ENCODE results near the gene RNASE13.
"Not testable (repeated sequence)": the region's sequence is repeated elsewhere in the genome, so short reads cannot be mapped to it uniquely, and the experiment has no call there.

RNASE13 gene

DNA sequence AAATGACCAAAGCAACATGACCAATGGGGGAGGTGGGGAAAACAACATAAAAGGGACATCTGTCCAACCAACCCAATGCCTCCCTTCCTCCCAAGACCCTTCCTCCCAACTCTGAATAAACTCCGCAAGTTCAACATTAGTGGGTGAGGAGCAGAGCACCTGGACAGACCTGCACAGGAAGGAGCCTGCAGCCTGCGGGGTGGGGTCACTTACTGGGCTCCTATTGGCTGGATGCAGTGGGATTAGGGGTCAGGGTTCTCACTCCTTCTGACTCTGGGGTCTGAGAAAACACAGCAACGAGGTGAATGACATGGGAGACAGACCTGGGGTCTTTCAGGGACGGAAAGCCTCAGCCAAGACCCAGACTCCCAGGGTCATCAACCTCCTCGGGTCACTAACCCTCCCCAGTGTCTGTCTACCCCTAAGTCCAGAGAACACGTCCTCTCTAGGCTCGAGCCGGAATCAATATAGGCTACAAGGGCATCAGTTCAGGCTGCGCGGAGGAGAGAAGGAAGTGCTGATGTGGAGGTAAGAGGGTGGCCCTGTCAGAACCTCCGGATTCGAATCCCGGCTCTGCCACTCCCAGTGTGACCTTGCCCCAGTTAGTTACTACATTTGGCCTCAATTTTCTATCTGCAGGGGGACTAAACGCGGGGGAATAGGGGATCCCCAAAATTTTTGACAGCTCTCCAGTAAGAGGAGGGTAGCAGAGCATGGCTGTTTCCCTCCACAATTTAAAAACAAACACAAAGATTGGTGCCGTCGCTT is 10.6 kb downstream of the RNASE13 start:
- DNase-seq (ENCODE audit: low read depth in 1 of 2, low spot score in 1 of 2): no peak

- no peak for DNase-seq (ENCODE audit: low read depth in 1 of 2, low spot score in 1 of 2)
Measured at GRCh38 chr14:21023174-21023573, 11.4 kb downstream of the RNASE13 start.

GRCh38 chr14:21022686-21023085 is 11.9 kb downstream of the RNASE13 start:
- DNase-seq (ENCODE audit: low read depth in 1 of 2, low spot score in 1 of 2): no peak

- DNase-seq (ENCODE audit: low read depth in 1 of 2, low spot score in 1 of 2): no peak
Measured at GRCh38 chr14:21020977-21021545, 13.5 kb downstream of the RNASE13 start.

DNA sequence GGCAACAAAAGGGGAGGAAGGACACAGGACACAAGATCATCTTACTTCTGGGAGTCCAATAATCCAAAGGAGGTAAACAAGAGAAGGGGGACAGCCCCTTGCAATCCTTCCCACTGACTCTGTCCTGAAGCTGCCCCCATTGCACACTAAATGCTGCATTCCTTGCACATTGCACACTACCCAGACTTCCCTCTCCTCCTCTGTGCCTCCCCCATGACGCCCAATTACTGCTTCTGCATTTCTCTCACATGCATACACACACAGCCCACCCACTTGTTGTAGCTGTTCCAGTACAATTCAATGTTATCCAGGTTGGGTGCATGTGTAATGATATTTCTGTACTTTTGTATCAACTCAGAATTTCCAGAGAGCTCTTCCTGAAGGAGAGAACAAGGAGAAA is 15.2 kb downstream of the RNASE13 start:
- no peak for DNase-seq (ENCODE audit: low read depth in 1 of 2, low spot score in 1 of 2)

GRCh38 chr14:21018781-21019180 is 15.8 kb downstream of the RNASE13 start:
- no peak for DNase-seq (ENCODE audit: low read depth in 1 of 2, low spot score in 1 of 2)

GRCh38 chr14:21018286-21018685 is 16.3 kb downstream of the RNASE13 start:
- DNase-seq (ENCODE audit: low read depth in 1 of 2, low spot score in 1 of 2): no peak

GRCh38 chr14:21017528-21018245 is 16.9 kb downstream of the RNASE13 start:
- no peak for DNase-seq (ENCODE audit: low read depth in 1 of 2, low spot score in 1 of 2)

DNA sequence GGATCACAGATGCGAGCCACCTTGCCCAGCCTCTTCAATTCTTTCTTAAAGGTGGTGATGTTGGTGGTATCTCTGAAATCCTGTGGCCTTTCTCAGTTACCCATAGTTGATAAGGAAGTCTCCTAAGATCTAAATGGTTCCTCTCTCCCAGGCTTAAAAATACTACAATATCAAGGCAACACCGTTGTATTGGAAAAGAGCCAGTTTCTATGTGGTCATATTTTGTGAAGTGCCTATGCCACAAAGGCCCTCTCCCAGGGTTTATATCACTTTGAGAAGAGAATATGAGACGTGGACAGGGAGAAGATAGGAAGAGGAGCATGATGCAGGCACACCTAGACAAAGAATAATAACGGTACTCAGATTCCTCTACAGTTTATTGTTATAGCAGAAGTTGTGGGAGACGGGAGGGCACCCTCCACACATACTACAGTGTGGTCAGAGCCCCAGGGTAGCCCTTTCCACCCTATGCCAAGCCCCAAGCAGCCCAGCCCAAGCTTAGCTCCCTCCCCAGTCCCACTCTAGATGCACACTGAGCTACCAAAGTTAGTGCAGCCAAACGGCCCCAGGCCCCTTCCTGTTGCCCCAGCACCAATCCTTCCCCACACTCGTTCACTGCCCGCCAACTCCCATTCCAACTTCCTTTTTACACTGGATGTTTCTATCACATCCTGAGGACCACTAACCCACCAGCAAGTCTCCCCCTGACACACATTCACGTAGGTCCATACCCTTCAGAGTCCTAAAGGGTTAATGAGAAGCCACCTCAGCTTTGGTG is 18.0 kb downstream of the RNASE13 start:
- no peak for DNase-seq (ENCODE audit: low read depth in 1 of 2, low spot score in 1 of 2)

DNA sequence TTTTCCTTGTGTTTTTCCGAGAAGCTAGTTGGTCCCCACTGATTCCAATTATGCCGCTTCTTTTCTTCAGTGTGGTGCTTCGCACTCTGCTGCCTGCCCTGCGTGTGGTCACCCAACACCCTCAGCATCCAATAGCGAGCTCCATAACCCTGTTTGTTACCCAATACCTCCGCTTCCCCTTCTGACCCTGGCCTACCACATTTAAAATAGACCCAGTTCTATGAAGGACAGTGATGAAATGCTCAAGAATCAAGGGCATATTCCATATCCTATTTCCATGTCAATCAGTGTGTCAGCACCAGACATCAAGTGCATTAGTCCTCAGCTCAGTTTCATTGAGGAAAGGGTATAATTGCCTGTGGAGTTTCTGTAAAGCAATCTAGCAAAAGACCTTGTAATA is 19.3 kb downstream of the RNASE13 start:
- DNase-seq (ENCODE audit: low read depth in 1 of 2, low spot score in 1 of 2): no peak

DNA sequence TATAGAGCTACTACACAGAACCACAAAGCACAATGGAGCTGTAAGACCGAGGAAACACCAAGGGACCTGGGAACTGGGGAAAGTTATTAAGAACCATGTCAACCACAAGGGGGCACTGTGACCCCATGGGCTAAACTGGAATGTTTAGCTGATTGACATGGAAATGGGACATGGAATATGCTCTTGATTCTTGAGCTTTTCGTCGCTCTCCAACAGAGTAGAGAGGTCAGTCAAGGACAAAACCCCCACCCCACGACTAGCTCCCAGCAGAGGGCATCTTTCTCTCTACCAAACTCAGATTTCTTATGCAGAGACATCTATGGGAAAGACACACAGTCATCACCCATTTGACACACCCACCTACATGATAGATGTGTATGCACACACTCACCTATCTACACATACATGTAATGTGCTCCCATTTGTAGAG is 19.8 kb downstream of the RNASE13 start:
- DNase-seq (ENCODE audit: low read depth in 1 of 2, low spot score in 1 of 2): peak; percentile 72 to 81

- DNase-seq (ENCODE audit: low read depth in 1 of 2, low spot score in 1 of 2): no peak
Measured at GRCh38 chr14:21011136-21011535, 23.5 kb downstream of the RNASE13 start.

DNA sequence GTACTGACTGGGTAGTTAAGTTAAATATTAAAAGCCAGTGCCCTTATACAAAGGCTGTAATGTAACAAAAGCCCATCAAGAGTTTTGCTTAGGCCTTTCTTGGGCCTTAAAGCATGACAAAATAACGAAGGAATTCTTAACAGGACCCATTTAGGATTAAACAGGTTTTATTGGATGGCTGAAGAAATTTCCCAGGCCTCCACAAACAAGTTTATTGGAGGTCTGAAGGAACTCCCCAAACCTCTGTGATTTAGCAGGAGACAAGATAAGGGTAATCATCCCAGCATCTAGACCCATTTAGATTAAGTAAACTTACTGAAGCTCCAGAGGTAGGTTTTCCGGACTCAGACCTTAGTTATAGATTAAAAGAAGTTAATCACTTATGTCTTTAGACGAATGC is 24.9 kb downstream of the RNASE13 start:
- DNase-seq (ENCODE audit: low read depth in 1 of 2, low spot score in 1 of 2): not testable (repeated sequence)

DNA sequence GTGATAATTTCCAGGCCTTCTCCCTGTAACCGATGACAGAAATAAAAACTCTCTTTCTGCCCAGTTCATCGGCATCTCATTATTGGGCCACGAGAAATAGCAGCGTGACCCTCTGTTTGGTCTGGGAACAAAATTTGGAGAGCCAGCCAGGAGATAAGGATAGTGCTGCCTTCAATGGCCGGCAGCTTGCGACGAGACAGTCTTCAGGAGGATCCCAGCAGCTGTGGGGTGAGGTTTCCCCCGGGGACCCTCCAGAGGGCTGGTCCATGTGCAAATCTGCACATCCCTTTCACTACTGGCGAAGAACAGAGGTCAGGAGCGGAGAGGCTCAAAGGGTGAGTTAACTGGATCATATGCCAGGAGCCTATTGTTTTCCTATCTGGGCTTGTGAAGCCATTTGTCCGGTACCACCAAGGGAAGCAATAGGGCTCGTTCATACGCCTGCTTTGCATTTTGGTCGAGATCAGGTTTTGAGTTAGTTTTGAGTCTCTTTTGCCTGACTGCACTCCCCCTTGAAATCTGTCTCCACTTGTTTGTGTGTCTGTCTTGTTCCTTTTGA is 30.7 kb downstream of the RNASE13 start:
- no peak for DNase-seq (ENCODE audit: low read depth in 1 of 2, low spot score in 1 of 2)

GRCh38 chr14:21001218-21001617 is 33.4 kb downstream of the RNASE13 start:
- DNase-seq (ENCODE audit: low read depth in 1 of 2, low spot score in 1 of 2): no peak

- no peak for DNase-seq (ENCODE audit: low read depth in 1 of 2, low spot score in 1 of 2)
Measured at GRCh38 chr14:20999591-20999990, 35.0 kb downstream of the RNASE13 start.

- DNase-seq (ENCODE audit: low read depth in 1 of 2, low spot score in 1 of 2): no peak
Measured at GRCh38 chr14:20998674-20999366, 35.8 kb downstream of the RNASE13 start, which contains the start of gene SLC39A2. Gene SLC39A2, plus strand, starts transcription at chr14:20999293. Its CDS starts 154 bp downstream, at chr14:20999447.

DNA sequence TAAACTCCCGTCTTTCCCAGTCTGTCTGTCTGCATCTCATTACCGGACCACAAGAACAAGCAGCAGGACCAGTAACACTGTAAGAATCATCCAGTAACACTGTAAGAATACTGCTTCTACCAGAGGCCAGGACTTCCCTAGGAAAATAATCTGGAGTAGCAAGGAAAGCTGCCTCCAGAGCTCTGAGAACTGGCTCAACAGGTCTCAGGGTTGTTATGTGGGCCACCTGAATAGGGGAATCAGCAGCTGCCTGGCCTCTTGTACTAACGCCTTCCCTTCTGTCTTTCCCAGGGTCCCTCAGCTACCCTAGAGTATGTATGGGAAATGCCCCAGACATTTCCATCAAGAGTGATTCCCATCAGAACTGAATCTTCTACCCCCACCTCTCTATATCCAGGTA is 36.5 kb downstream of the RNASE13 start:
- no peak for DNase-seq (ENCODE audit: low read depth in 1 of 2, low spot score in 1 of 2)

DNA sequence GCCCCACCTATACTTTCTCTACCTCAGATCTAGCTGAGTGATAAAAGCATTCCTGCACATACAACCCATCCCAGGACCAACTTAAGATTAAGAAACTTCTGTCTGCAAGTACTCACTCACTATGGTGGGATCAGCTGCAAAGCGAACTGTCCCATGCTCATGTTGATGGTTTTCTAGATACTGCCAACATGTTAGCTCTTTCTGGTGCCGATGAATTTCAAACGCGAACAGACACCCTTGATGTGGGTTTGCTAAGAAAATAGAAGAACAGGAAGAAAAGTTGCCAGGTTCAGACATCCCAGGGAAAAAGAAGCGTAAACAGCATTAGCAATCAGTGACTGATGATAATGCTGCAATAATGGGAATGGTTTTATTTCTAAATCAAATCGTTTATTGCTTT is 37.0 kb downstream of the RNASE13 start:
- no peak for DNase-seq (ENCODE audit: low read depth in 1 of 2, low spot score in 1 of 2)

- no peak for DNase-seq (ENCODE audit: low read depth in 1 of 2, low spot score in 1 of 2)
Measured at GRCh38 chr14:20997115-20997514, 37.5 kb downstream of the RNASE13 start.
